Natural killer cell (primary cell): Measurements from ENCODE around the gene PHLDB1. TPM values are rescaled to one million over a fixed set of nuclear protein-coding genes. Genes with fewer than 3 reads are reported as not detected.

Source experiments
- ATAC-seq, 3 donors: fragments of 150-1000 bp in 2 of 3; fragments of 200-7000 bp in 1 of 3; cut with Tn5 transposase; 1 replicate in 1 of 3; 2 replicates in 2 of 3; pipeline ENCODE4 v1.10.0; 2021; ENCODE audit warnings: mild to moderate bottlenecking in 2 of 3, moderate library complexity in 2 of 3
- DNase-seq, 2 donors: peaks; one replicate each; pipeline versions ENCODE4 v3.0.0 to v3.0.0-alpha.2; 2013 to 2021; ENCODE audit warnings: mixed read lengths in 1 of 2
- H3K27ac ChIP-seq: one replicate; pipeline ENCODE4 v1.5.1; 2013; ENCODE audit warnings: mild to moderate bottlenecking, low read length
- H3K27me3 ChIP-seq: one replicate; pipeline ENCODE4 v1.6.1; 2013; ENCODE audit warnings: low read length; ENCODE audit not compliant: control insufficient read depth, insufficient read depth
- H3K36me3 ChIP-seq: one replicate; pipeline ENCODE4 v1.6.1; 2013; ENCODE audit warnings: low read length; ENCODE audit not compliant: control insufficient read depth, insufficient read depth
- H3K4me1 ChIP-seq: one replicate; pipeline ENCODE4 v1.6.1; 2013; ENCODE audit warnings: low read length; ENCODE audit not compliant: control insufficient read depth, insufficient read depth
- H3K4me3 ChIP-seq: one replicate; pipeline ENCODE4 v1.5.1; 2013; ENCODE audit warnings: low read length
- H3K9me3 ChIP-seq: one replicate; pipeline ENCODE4 v1.6.1; 2013; ENCODE audit warnings: low read length; ENCODE audit not compliant: control insufficient read depth, insufficient read depth
- H3K27ac Mint-ChIP-seq, 2 donors: one replicate each; pipeline ENCODE4 v1.8.0; 2022; ENCODE audit warnings: mild to moderate bottlenecking in 2 of 2, mixed read lengths in 2 of 2, moderate library complexity in 1 of 2
- H3K27me3 Mint-ChIP-seq, 2 donors: one replicate each; pipeline ENCODE4 v1.8.0; 2022; ENCODE audit warnings: low read depth in 2 of 2, mixed read lengths in 2 of 2
- H3K36me3 Mint-ChIP-seq: one replicate; pipeline ENCODE4 v1.8.0; 2022; ENCODE audit warnings: mixed read lengths
- H3K4me1 Mint-ChIP-seq, 2 donors: one replicate each; pipeline ENCODE4 v1.8.0; 2022; ENCODE audit warnings: mixed read lengths in 2 of 2
- H3K4me3 Mint-ChIP-seq: one replicate; pipeline ENCODE4 v1.8.0; 2022; ENCODE audit warnings: mild to moderate bottlenecking, moderate library complexity, mixed read lengths
- H3K9me3 Mint-ChIP-seq, 2 donors: one replicate each; pipeline ENCODE4 v1.8.0; 2022; ENCODE audit warnings: mixed read lengths in 2 of 2
- CTCF ChIP-seq: fragments of 200-600 bp; IDR thresholded peaks from one replicate; pipeline ENCODE4 v1.8.0; 2022; ENCODE audit warnings: antibody characterized with exemption
- WGBS: methylation state at CpG from one replicate; pipeline ENCODE4 v1.1.7; 2013; ENCODE audit warnings: missing lambda C conversion rate; ENCODE audit not compliant: insufficient coverage; 5-methylcytosine and 5-hydroxymethylcytosine counted together
- intact Hi-C: fragments of 100-400 bp; cut with micrococcal nuclease; formaldehyde crosslinking; loops from one replicate; pipeline ENCODE4 v1.14.2; 2022
- total RNA-seq, 4 donors: library from RNA; stranded (reverse); fragments of 120-200 nt in 1 of 4; gene quantifications; one replicate each; pipeline versions ENCODE4 v1.2.3 to v1.2.4, GENCODE V29; 2013 to 2022

PHLDB1 gene
- total RNA-seq, 3 donors from 2014 or later (not counting 1 experiment from before 2014, with no cell fraction given), result 0.75 to 1.1 (median 0.95) TPM

- Histone ChIP-seq H3K36me3 (no peaks in the 10 kb centered on the region), H3K9me3 (no peaks in the 10 kb centered on the region), H3K27me3 (peaks cover 7% of the 10 kb centered on the region), H3K4me3 (no peak overlapping the region), H3K27ac (no peak overlapping the region), H3K4me1 (peaks cover 15% of the 10 kb centered on the region)
- H3K4me1 Mint-ChIP-seq, result peaks cover 7 to 8% of the 10 kb centered on the region in 2 donors
- peak overlapping the region; percentile 84 for H3K4me3 Mint-ChIP-seq
- H3K9me3 Mint-ChIP-seq, result no peaks in the 10 kb centered on the region
- DNase-seq (no peak), ATAC-seq (peak in 1 of 3 donors; percentile 14)
- intact Hi-C loops, result no loop called here
- peak overlapping the region in 1 of 2 donors; percentile 41 for H3K27ac Mint-ChIP-seq
- 67% methylated on average over 7 of the region's 7 CpGs for WGBS
- H3K36me3 Mint-ChIP-seq, result no peaks in the 10 kb centered on the region
- H3K27me3 Mint-ChIP-seq, result peaks cover 0 to 9% of the 10 kb centered on the region in 2 donors
- no peak for TF ChIP-seq CTCF
These were observed 13.2 kb downstream of the PHLDB1 start for GRCh38 chr11:118620529-118621070.

- peak overlapping the region; percentile 84 for H3K4me3 Mint-ChIP-seq
These were observed 13.8 kb downstream of the PHLDB1 start for GRCh38 chr11:118621071-118621783.

GRCh38 chr11:118621784-118622375 lies 14.5 kb downstream of the PHLDB1 start:
- H3K27me3 Mint-ChIP-seq, result peaks cover 0 to 9% of the 10 kb centered on the region in 2 donors
- no peak for TF ChIP-seq CTCF
- Histone ChIP-seq H3K27me3 (peaks cover 7% of the 10 kb centered on the region), H3K4me3 (no peak overlapping the region), H3K27ac (no peak overlapping the region), H3K9me3 (no peaks in the 10 kb centered on the region), H3K36me3 (no peaks in the 10 kb centered on the region), H3K4me1 (peaks cover 15% of the 10 kb centered on the region)
- peaks cover 7 to 8% of the 10 kb centered on the region in 2 donors for H3K4me1 Mint-ChIP-seq
- WGBS, result 89% methylated on average over 2 of the region's 4 CpGs
- no peaks in the 10 kb centered on the region for H3K9me3 Mint-ChIP-seq
- H3K36me3 Mint-ChIP-seq, result no peaks in the 10 kb centered on the region
- no peak for ATAC-seq
- intact Hi-C loops, result no loop called here
- no peak overlapping the region for H3K27ac Mint-ChIP-seq
- peak overlapping the region; percentile 53 for H3K4me3 Mint-ChIP-seq
- DNase-seq, result no peak

More at GRCh38 chr11:118621071-118621783, 13.8 kb downstream of the PHLDB1 start:
- Histone ChIP-seq H3K4me3 (no peak overlapping the region), H3K9me3 (no peaks in the 10 kb centered on the region), H3K4me1 (peaks cover 15% of the 10 kb centered on the region), H3K36me3 (no peaks in the 10 kb centered on the region), H3K27me3 (peaks cover 7% of the 10 kb centered on the region), H3K27ac (no peak overlapping the region)
- no peak for TF ChIP-seq CTCF
- no peaks in the 10 kb centered on the region for H3K9me3 Mint-ChIP-seq
- DNase-seq, result peak in 1 of 2 donors; percentile 19
- H3K36me3 Mint-ChIP-seq, result no peaks in the 10 kb centered on the region
- intact Hi-C loops, result no loop called here
- WGBS, result 4% methylated on average over 35 of the region's 38 CpGs
- H3K27me3 Mint-ChIP-seq, result peaks cover 0 to 9% of the 10 kb centered on the region in 2 donors
- H3K4me1 Mint-ChIP-seq, result peaks cover 7 to 8% of the 10 kb centered on the region in 2 donors
- peak; percentile 31 to 81 (median 72) for ATAC-seq
- H3K27ac Mint-ChIP-seq, result peak overlapping the region in 1 of 2 donors; percentile 41
